Measurements from ENCODE around the gene CAMSAP1.

CAMSAP1 gene

GRCh38 chr9:135907431-135908092, at the start of gene CAMSAP1:
TSS of gene CAMSAP1 (minus strand) at chr9:135907546. CDS start at chr9:135907159, 387 bp downstream.
- no peak for TF ChIP-seq GLIS3 (CRISPR knock-in tag; IDR thresholded peaks at IDR 0.05)
- no peak for TF ChIP-seq ZNF70 (CRISPR knock-in tag; IDR thresholded peaks at IDR 0.05)
- TF ChIP-seq CSRNP3 (CRISPR knock-in tag; IDR thresholded peaks at IDR 0.05): no peak
- no peak for TF ChIP-seq SNAI2 (CRISPR knock-in tag; IDR thresholded peaks at IDR 0.05)
- TF ChIP-seq ZNF8 (CRISPR knock-in tag; IDR thresholded peaks at IDR 0.05): no peak

GRCh38 chr9:135956802-135957174, 49.4 kb upstream of the CAMSAP1 start:
- TF ChIP-seq CREB5 (CRISPR knock-in tag; IDR thresholded peaks at IDR 0.05; ENCODE audit: low read depth): no peak
- TF ChIP-seq CSRNP3 (CRISPR knock-in tag; IDR thresholded peaks at IDR 0.05): no peak
- no peak for TF ChIP-seq TCF4 (CRISPR knock-in tag; IDR thresholded peaks at IDR 0.05; ENCODE audit: borderline replicate concordance)
- TF ChIP-seq ZFP30 (CRISPR knock-in tag; IDR thresholded peaks at IDR 0.05): no peak
- no peak for TF ChIP-seq PATZ1 (CRISPR knock-in tag; IDR thresholded peaks at IDR 0.05; ENCODE audit: borderline replicate concordance)
- TF ChIP-seq TSHZ2 (CRISPR knock-in tag; IDR thresholded peaks at IDR 0.05): no peak
- no peak for TF ChIP-seq PPARA (CRISPR knock-in tag; IDR thresholded peaks at IDR 0.05; ENCODE audit: borderline replicate concordance)
- no peak for ATAC-seq

More at GRCh38 chr9:135907431-135908092, at the start of gene CAMSAP1:
- peak; percentile 93 for ATAC-seq

GRCh38 chr9:135955934-135956801, 48.8 kb upstream of the CAMSAP1 start:
- no peak for ATAC-seq
- TF ChIP-seq PATZ1 (CRISPR knock-in tag; IDR thresholded peaks at IDR 0.05; ENCODE audit: borderline replicate concordance): no peak
- TF ChIP-seq ZFP3 (CRISPR knock-in tag; IDR thresholded peaks at IDR 0.05): no peak
- TF ChIP-seq TOX (CRISPR knock-in tag; IDR thresholded peaks at IDR 0.05; ENCODE audit: borderline replicate concordance): no peak
- no peak for TF ChIP-seq RARB (CRISPR knock-in tag; IDR thresholded peaks at IDR 0.05)
- TF ChIP-seq PPARA (CRISPR knock-in tag; IDR thresholded peaks at IDR 0.05; ENCODE audit: borderline replicate concordance): no peak
- TF ChIP-seq POU6F1 (CRISPR knock-in tag; IDR thresholded peaks at IDR 0.05; ENCODE audit: borderline replicate concordance, low read depth): no peak
- TF ChIP-seq ZNF70 (CRISPR knock-in tag; IDR thresholded peaks at IDR 0.05): no peak
- no peak for TF ChIP-seq OSR1 (CRISPR knock-in tag; IDR thresholded peaks at IDR 0.05)
- no peak for TF ChIP-seq ZNF565 (CRISPR knock-in tag; conservative IDR thresholded peaks at IDR 0.05; ENCODE audit: low read depth)
- no peak for TF ChIP-seq ZFP30 (CRISPR knock-in tag; IDR thresholded peaks at IDR 0.05)
- TF ChIP-seq ESRRG (CRISPR knock-in tag; IDR thresholded peaks at IDR 0.05): no peak
- TF ChIP-seq TSHZ2 (CRISPR knock-in tag; IDR thresholded peaks at IDR 0.05): no peak
- TF ChIP-seq ARNTL (CRISPR knock-in tag; IDR thresholded peaks at IDR 0.05; ENCODE audit: borderline replicate concordance, low read depth): no peak
- TF ChIP-seq TCF4 (CRISPR knock-in tag; IDR thresholded peaks at IDR 0.05; ENCODE audit: borderline replicate concordance): no peak

Data from SK-N-SH treated with all-trans-retinoic acid at 6 μM for 48 hours (cell line).